Pons (tissue), 1 donor: ENCODE results near the gene PAXIP1.

Experiments used
- DNase-seq: peaks from one replicate; pipeline ENCODE4 v3.0.0-alpha.2; 2016; ENCODE audit warnings: low spot score

The PAXIP1 gene

GRCh38 chr7:154911862-154912455, 91.0 kb downstream of the PAXIP1 start:
- no peak for DNase-seq

- DNase-seq = no peak
Measured at GRCh38 chr7:154911411-154911810, 91.5 kb downstream of the PAXIP1 start.

GRCh38 chr7:154910977-154911376, 91.9 kb downstream of the PAXIP1 start:
- DNase-seq = no peak

GRCh38 chr7:154910125-154910524, 92.8 kb downstream of the PAXIP1 start:
- DNase-seq = no peak

- DNase-seq = no peak
Measured at GRCh38 chr7:154909241-154910105, 93.5 kb downstream of the PAXIP1 start.

- no peak for DNase-seq
Measured at GRCh38 chr7:154907651-154908620, 95.0 kb downstream of the PAXIP1 start.

- no peak for DNase-seq
Measured at GRCh38 chr7:154906736-154907355, 96.1 kb downstream of the PAXIP1 start.

GRCh38 chr7:154906201-154906600, 96.7 kb downstream of the PAXIP1 start:
- DNase-seq = no peak

GRCh38 chr7:154905615-154906014, 97.3 kb downstream of the PAXIP1 start:
- no peak for DNase-seq

- no peak for DNase-seq
Measured at GRCh38 chr7:154905146-154905545, 97.8 kb downstream of the PAXIP1 start.

- DNase-seq = no peak
Measured at GRCh38 chr7:154903083-154903731, 99.7 kb downstream of the PAXIP1 start.

- DNase-seq = peak; percentile 88
Measured at GRCh38 chr7:154902600-154903082, 100.3 kb downstream of the PAXIP1 start.

- DNase-seq = no peak
Measured at GRCh38 chr7:154899862-154900261, 103.1 kb downstream of the PAXIP1 start.

- no peak for DNase-seq
Measured at GRCh38 chr7:154898973-154899855, 103.7 kb downstream of the PAXIP1 start.

- DNase-seq = no peak
Measured at GRCh38 chr7:154896076-154896475, 106.8 kb downstream of the PAXIP1 start.
